Colonic mucosa (tissue), 4 donors: ENCODE measurements around the gene PACSIN2. TPM values are rescaled to one million over a fixed set of nuclear protein-coding genes. Genes with fewer than 3 reads are reported as not detected.
"Not testable (repeated sequence)": the region's sequence is repeated elsewhere in the genome, so short reads cannot be mapped to it uniquely, and the experiment has no call there.

Experiments
- DNase-seq: peaks from one replicate; pipeline ENCODE4 v3.0.0-alpha.2; 2020
- H3K27ac ChIP-seq: fragments of 200-600 bp; one replicate; pipeline ENCODE4 v1.8.0; 2021
- H3K27me3 ChIP-seq: fragments of 200-600 bp; one replicate; pipeline ENCODE4 v1.8.0; 2021
- H3K36me3 ChIP-seq: fragments of 200-600 bp; one replicate; pipeline ENCODE4 v1.8.0; 2021
- H3K4me1 ChIP-seq: fragments of 200-600 bp; one replicate; pipeline ENCODE4 v1.8.0; 2021; ENCODE audit warnings: mild to moderate bottlenecking
- H3K4me3 ChIP-seq: fragments of 200-600 bp; one replicate; pipeline ENCODE4 v1.8.0; 2021
- H3K9ac ChIP-seq, 2 donors: one replicate each; pipeline ENCODE4 v1.7.0; 2013; ENCODE audit warnings: control low read depth in 2 of 2, low read depth in 2 of 2, low read length in 2 of 2
- H3K9me3 ChIP-seq: fragments of 200-600 bp; one replicate; pipeline ENCODE4 v1.8.0; 2021
- CTCF ChIP-seq: fragments of 200-600 bp; IDR thresholded peaks from one replicate; pipeline ENCODE4 v1.8.0; 2022; ENCODE audit warnings: antibody characterized with exemption, mild to moderate bottlenecking
- intact Hi-C: fragments of 100-400 bp; cut with DNase I; formaldehyde crosslinking; loops from one replicate; pipeline ENCODE4 v1.14.1; 2022
- total RNA-seq, 2 donors: library from RNA; stranded (reverse); fragmentation: NEBNext Ultra II Directional in 1 of 2; extraction: Animal tissue kit (Norgen Biotek cat#: 25700) in 1 of 2; gene quantifications; one replicate each; pipeline ENCODE4 v1.2.1, GENCODE V29; 2021
- donor health status: healthy.
- donor health status: DM: no; HTN: no; CAD: no.
- donor health status: DM: no; HTN: no; CAD: no.

Gene PACSIN2
- total RNA-seq, 2 donors from 2014 or later: 143 to 160 TPM

GRCh38 chr22:43000441-43001175 lies 14.3 kb downstream of the PACSIN2 start:
- intact Hi-C loops: no loop called here
- no peak overlapping the region for H3K4me3 ChIP-seq
- H3K27ac ChIP-seq: no peak overlapping the region
- no peaks in the 10 kb centered on the region for H3K9me3 ChIP-seq
- H3K27me3 ChIP-seq: no peaks in the 10 kb centered on the region
- TF ChIP-seq CTCF: no peak
- H3K4me1 ChIP-seq: peaks cover 47% of the 10 kb centered on the region
- H3K9ac ChIP-seq: no peak overlapping the region
- H3K36me3 ChIP-seq: no peaks in the 10 kb centered on the region
- no peak for DNase-seq

GRCh38 chr22:42997582-42998090 lies 17.3 kb downstream of the PACSIN2 start:
- Histone ChIP-seq H3K9me3 (no peaks in the 10 kb centered on the region), H3K36me3 (no peaks in the 10 kb centered on the region), H3K9ac (no peak overlapping the region), H3K27ac (no peak overlapping the region), H3K4me3 (no peak overlapping the region), H3K27me3 (no peaks in the 10 kb centered on the region), H3K4me1 (peaks cover 39% of the 10 kb centered on the region)
- no peak for DNase-seq
- intact Hi-C loops: no loop called here
- TF ChIP-seq CTCF: no peak

- peaks cover 37% of the 10 kb centered on the region for H3K4me1 ChIP-seq
- no peak for DNase-seq
- intact Hi-C loops: no loop called here
Observed at GRCh38 chr22:42996646-42997365, 18.1 kb downstream of the PACSIN2 start.

GRCh38 chr22:42995654-42996053 lies 19.3 kb downstream of the PACSIN2 start:
- H3K27me3 ChIP-seq, H3K4me3 ChIP-seq, intact Hi-C loops, DNase-seq, H3K36me3 ChIP-seq, H3K9me3 ChIP-seq: not testable (repeated sequence)
- Histone ChIP-seq H3K27ac (peak overlapping the region; percentile 90), H3K4me1 (peaks cover 30% of the 10 kb centered on the region), H3K9ac (peak overlapping the region; percentile 16 to 85)

More at GRCh38 chr22:42996646-42997365, 18.1 kb downstream of the PACSIN2 start:
- no peak overlapping the region for H3K4me3 ChIP-seq
- no peaks in the 10 kb centered on the region for H3K27me3 ChIP-seq
- peak overlapping the region in 1 of 2 donors; percentile 28 for H3K9ac ChIP-seq
- H3K27ac ChIP-seq: peak overlapping the region; percentile 90
- no peak for TF ChIP-seq CTCF
- no peaks in the 10 kb centered on the region for H3K36me3 ChIP-seq
- H3K9me3 ChIP-seq: no peaks in the 10 kb centered on the region

GRCh38 chr22:42994917-42995562 lies 19.9 kb downstream of the PACSIN2 start:
- Histone ChIP-seq H3K27me3 (no peaks in the 10 kb centered on the region), H3K36me3 (no peaks in the 10 kb centered on the region), H3K9me3 (no peaks in the 10 kb centered on the region), H3K4me1 (peaks cover 35% of the 10 kb centered on the region), H3K4me3 (peak overlapping the region; percentile 12), H3K9ac (peak overlapping the region; percentile 73 to 85), H3K27ac (peak overlapping the region; percentile 90)
- intact Hi-C loops: no loop called here
- peak; percentile 76 for DNase-seq
- TF ChIP-seq CTCF: no peak
